Measurements from ENCODE around the gene NDUFB7. TPM values are rescaled to one million over a fixed set of nuclear protein-coding genes. Genes with fewer than 3 reads are reported as not detected.
"Not testable (repeated sequence)": the region's sequence is repeated elsewhere in the genome, so short reads cannot be mapped to it uniquely, and the experiment has no call there.

The NDUFB7 gene
- total RNA-seq, 1 donor from 2014 or later, result 136 TPM

DNA sequence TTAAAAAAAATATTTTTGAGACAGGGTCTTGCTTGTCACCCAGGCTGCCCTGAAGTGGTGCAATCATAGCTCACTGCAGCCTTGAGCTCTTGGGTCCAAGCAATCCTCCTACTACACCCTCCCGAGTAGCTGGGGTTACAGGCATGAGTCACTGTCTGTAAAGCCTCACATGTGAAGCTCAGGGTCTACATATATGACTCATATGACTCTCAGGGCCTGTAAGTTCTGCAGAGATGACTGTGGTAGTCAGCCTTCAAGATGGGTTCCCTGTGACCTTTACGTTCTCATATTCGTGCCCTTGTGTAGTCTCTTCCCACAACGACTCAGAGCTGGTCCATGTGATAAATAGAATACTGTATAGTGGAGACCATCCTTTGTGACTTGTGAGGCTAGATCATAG lies 17.6 kb upstream of the NDUFB7 start:
- peaks cover 14% of the 10 kb centered on the region for H3K4me1 Mint-ChIP-seq (ENCODE audit: low read depth)
- H3K36me3 Mint-ChIP-seq (ENCODE audit: low read depth); H3K9me3 Mint-ChIP-seq; H3K4me3 Mint-ChIP-seq (ENCODE audit: low read depth); intact Hi-C loops (cut with micrococcal nuclease); H3K27me3 Mint-ChIP-seq (ENCODE audit: low read depth); DNase-seq (ENCODE audit: low spot score): not testable (repeated sequence)
- peak overlapping the region; percentile 46 for H3K27ac Mint-ChIP-seq

DNA sequence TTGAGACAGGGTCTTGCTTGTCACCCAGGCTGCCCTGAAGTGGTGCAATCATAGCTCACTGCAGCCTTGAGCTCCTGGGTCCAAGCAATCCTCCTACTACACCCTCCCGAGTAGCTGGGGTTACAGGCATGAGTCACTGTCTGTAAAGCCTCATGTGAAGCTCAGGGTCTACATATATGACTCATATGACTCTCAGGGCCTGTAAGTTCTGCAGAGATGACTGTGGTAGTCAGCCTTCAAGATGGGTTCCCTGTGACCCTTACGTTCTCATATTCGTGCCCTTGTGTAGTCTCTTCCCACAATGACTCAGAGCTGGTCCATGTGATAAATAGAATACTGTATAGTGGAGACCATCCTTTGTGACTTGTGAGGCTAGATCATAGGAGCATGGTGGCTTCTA lies 13.3 kb upstream of the NDUFB7 start:
- Mint-ChIP-seq H3K27ac (peak overlapping the region; percentile 53), H3K4me1 (ENCODE audit: low read depth) (peaks cover 16% of the 10 kb centered on the region)
- H3K9me3 Mint-ChIP-seq; intact Hi-C loops (cut with micrococcal nuclease); H3K4me3 Mint-ChIP-seq (ENCODE audit: low read depth); H3K27me3 Mint-ChIP-seq (ENCODE audit: low read depth); H3K36me3 Mint-ChIP-seq (ENCODE audit: low read depth): not testable (repeated sequence)
- peak; percentile 28 for DNase-seq (ENCODE audit: low spot score)

DNA sequence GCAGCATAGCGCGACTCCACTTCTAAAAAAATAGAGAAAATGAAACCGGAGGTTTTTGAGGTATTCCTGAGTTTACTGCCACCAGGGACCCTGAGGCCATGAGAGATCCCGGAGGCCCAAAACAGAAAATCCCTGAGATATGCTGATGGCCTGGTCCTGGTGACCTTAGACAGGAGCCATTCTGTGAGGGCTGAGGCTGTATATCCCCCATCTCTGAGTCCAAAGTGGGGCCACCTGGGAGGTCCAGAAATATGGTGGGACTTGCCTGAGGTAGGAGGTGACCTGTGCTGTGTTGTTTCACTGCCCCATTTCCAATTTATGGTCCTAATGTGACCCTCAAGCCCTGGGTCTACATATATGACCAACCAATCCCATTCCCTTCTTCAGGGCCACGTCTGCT lies 12.5 kb upstream of the NDUFB7 start:
- H3K4me1 Mint-ChIP-seq (ENCODE audit: low read depth), result peaks cover 16% of the 10 kb centered on the region
- DNase-seq (ENCODE audit: low spot score); H3K27me3 Mint-ChIP-seq (ENCODE audit: low read depth); intact Hi-C loops (cut with micrococcal nuclease); H3K4me3 Mint-ChIP-seq (ENCODE audit: low read depth); H3K27ac Mint-ChIP-seq; H3K9me3 Mint-ChIP-seq; H3K36me3 Mint-ChIP-seq (ENCODE audit: low read depth): not testable (repeated sequence)

DNA sequence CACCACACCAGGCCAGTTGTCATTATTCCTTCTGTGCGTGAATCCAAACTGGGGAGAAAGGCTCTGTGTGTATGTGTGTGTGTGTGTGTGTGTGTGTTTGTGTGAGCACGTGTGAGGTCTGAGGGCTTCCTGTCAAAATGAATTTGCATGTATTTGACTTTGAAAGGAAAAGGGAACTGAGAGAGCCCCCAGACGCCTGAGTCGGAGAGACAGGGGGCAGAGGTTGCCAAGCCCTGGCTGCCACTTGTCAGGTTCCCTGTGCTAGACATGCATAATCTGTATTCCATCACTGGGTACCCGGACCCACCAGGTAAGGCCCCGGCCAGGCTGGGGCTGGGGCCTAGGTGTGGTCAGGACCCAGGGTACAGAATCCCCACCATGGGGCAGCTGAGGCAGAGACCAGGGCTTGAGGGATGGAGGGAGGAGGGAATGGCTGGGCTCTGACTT lies 11.1 kb upstream of the NDUFB7 start, which contains the start of gene CLEC17A:
CLEC17A (plus strand) TSS at position 191 of the 447 bp plus-strand sequence; CDS start at position 268, 77 bp downstream.
- H3K36me3 Mint-ChIP-seq (ENCODE audit: low read depth), result no peaks in the 10 kb centered on the region
- H3K27ac Mint-ChIP-seq, result no peak within 1 kb of the TSS
- intact Hi-C loops (cut with micrococcal nuclease), result no loop called here
- no peak for DNase-seq (ENCODE audit: low spot score)
- H3K9me3 Mint-ChIP-seq, result no peaks in the 10 kb centered on the region
- peaks cover 15% of the 10 kb centered on the region for H3K4me1 Mint-ChIP-seq (ENCODE audit: low read depth)
- no peak within 1 kb of the TSS for H3K4me3 Mint-ChIP-seq (ENCODE audit: low read depth)
- H3K27me3 Mint-ChIP-seq (ENCODE audit: low read depth), result no peaks in the 10 kb centered on the region

DNA sequence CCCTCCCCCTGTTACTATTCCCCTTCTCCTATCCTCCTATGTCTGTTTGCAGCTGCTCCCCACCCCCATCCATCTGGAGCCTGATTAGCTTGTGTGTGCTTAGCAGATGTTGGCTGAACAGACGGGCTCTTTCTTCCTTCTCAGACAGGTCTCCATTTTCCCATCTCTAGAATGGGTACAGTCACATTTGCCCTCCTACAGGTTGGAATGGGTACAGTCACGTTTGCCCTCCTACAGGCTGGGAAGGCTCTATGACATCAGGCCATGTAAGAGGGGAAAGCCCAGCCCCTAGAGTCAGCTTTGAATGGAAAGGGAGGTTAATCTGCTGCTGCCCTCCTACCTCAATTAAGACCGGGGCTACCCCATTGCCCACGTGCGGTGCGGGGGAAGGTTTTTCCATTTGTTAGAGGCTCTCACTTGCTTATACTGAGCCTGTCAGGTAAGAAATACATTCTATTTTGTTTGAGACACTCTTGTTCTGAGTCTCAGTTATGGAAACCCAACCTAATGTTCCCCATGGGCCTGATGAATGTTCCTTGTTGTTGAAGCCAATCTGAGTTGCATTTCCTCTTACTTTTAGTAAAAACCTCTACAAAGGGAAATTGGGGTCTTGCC lies 8.9 kb upstream of the NDUFB7 start:
- H3K27ac Mint-ChIP-seq, result peak overlapping the region; percentile 53
- intact Hi-C loops (cut with micrococcal nuclease), result no loop called here
- no peaks in the 10 kb centered on the region for H3K9me3 Mint-ChIP-seq
- H3K27me3 Mint-ChIP-seq (ENCODE audit: low read depth), result no peaks in the 10 kb centered on the region
- no peaks in the 10 kb centered on the region for H3K36me3 Mint-ChIP-seq (ENCODE audit: low read depth)
- no peak for DNase-seq (ENCODE audit: low spot score)
- no peak overlapping the region for H3K4me3 Mint-ChIP-seq (ENCODE audit: low read depth)
- H3K4me1 Mint-ChIP-seq (ENCODE audit: low read depth), result peaks cover 13% of the 10 kb centered on the region

DNA sequence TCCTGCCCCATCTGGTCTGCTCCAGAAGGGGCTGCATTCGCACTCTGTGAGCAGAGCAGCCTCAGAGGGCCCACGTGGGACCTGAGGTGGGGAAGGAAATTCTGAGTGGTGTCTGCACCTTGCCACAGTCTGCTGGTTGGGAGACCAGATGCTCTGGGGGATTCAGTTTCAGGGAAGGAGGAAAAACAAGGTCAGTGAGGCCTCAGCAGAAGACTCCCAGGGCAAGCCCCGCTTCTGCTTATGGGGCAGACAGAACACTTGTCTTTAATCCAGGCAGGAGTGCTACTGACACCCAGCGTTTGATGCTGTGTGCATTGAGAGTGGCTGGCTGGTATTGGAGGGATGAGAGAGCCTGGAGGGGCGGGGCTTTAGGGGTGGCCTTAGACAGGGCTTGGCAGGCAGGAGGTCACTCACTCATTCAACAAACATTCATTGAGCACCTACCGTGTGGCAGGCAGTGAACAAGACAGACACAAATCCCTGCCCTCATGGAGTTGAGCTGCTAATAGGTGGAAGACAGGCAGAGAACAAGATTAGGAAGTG lies 6.1 kb upstream of the NDUFB7 start:
- no peaks in the 10 kb centered on the region for H3K36me3 Mint-ChIP-seq (ENCODE audit: low read depth)
- intact Hi-C loops (cut with micrococcal nuclease), result no loop called here
- H3K9me3 Mint-ChIP-seq, result no peaks in the 10 kb centered on the region
- H3K4me3 Mint-ChIP-seq (ENCODE audit: low read depth), result no peak overlapping the region
- H3K27ac Mint-ChIP-seq, result peak overlapping the region; percentile 5
- peaks cover 14% of the 10 kb centered on the region for H3K4me1 Mint-ChIP-seq (ENCODE audit: low read depth)
- no peaks in the 10 kb centered on the region for H3K27me3 Mint-ChIP-seq (ENCODE audit: low read depth)
- no peak for DNase-seq (ENCODE audit: low spot score)

DNA sequence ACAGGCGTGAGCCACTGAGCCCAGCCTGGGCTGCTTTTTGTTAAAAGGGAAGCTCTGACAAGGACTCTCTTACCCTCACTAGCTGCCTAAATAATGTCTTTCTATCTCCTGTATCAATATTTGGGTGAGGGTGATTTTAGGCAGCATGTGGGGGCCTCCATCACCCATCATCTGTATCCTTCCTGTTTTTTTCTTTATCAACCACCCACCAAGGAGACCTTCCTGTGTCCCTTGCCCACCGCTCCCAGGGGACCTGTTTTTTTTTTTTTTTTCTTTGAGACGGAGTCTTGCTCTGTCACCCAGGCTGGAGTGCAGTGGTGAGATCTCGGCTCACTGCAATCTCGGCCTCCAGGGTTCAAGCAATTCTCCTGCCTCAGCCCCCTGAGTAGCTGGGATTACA lies 5.4 kb upstream of the NDUFB7 start:
- DNase-seq (ENCODE audit: low spot score), result no peak
- peak overlapping the region; percentile 28 for H3K27ac Mint-ChIP-seq
- H3K4me1 Mint-ChIP-seq (ENCODE audit: low read depth), result peaks cover 14% of the 10 kb centered on the region
- no peaks in the 10 kb centered on the region for H3K27me3 Mint-ChIP-seq (ENCODE audit: low read depth)
- intact Hi-C loops (cut with micrococcal nuclease), result no loop called here
- no peaks in the 10 kb centered on the region for H3K9me3 Mint-ChIP-seq
- H3K4me3 Mint-ChIP-seq (ENCODE audit: low read depth), result no peak overlapping the region
- H3K36me3 Mint-ChIP-seq (ENCODE audit: low read depth), result no peaks in the 10 kb centered on the region

DNA sequence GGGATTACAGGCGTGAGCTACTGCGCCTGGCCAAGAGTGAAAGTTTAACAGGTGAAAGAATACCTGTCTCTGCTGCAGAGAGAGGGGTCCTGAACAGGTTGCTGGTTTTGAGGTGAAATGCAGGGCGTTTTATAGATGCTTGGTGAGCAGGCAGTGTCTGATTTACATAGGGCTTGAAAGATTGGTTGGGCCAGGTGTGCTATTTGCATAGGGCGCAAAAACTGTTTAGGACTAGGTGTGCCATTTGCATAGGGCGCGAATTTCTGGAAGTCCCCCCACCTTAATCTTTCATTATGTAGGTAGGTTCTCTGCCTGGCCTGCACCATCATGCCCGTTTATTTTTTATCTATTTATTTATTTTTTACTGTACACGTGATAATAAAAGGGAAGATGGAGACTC lies 4.5 kb upstream of the NDUFB7 start:
- DNase-seq (ENCODE audit: low spot score), result no peak

DNA sequence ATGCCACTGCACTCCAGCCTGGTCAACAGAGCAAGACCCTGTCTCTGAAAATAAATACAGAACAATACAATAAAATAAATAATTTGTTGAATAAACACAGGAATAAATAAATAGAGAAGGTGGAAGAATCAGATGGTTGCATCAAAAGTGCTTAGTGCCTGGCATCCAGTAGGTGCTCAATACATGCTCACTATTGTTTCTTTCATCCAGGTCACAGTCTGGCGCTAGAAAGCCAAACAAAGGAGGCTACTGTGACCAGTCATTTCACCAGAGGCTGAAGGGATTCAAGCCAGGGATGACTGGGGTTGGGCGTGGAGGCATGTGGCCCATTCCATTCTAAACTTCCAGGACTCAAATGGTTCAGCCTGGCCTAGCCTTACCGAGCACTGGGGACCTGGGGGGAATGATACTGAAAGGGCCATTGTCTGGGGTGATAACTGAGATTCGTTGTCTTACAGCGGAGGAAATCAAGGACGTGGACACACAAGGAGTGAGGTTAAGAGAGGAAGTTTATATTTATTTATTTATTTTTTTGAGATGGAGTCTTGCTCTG lies 3.6 kb upstream of the NDUFB7 start:
- no peak overlapping the region for H3K27ac Mint-ChIP-seq
- no peak for DNase-seq (ENCODE audit: low spot score)
- H3K4me3 Mint-ChIP-seq (ENCODE audit: low read depth), result no peak overlapping the region
- H3K27me3 Mint-ChIP-seq (ENCODE audit: low read depth), result no peaks in the 10 kb centered on the region
- intact Hi-C loops (cut with micrococcal nuclease), result loop anchor here (2.0 kb wide), 1 partner anchor 313 kb away; no protein-coding TSS in a partner anchor
- H3K36me3 Mint-ChIP-seq (ENCODE audit: low read depth), result no peaks in the 10 kb centered on the region
- H3K4me1 Mint-ChIP-seq (ENCODE audit: low read depth), result peaks cover 21% of the 10 kb centered on the region
- no peaks in the 10 kb centered on the region for H3K9me3 Mint-ChIP-seq

More for the DNA sequence above, 4.5 kb upstream of the NDUFB7 start:
- no peaks in the 10 kb centered on the region for H3K27me3 Mint-ChIP-seq (ENCODE audit: low read depth)
- no peaks in the 10 kb centered on the region for H3K9me3 Mint-ChIP-seq
- intact Hi-C loops (cut with micrococcal nuclease), result no loop called here
- H3K4me3 Mint-ChIP-seq (ENCODE audit: low read depth), result no peak overlapping the region
- H3K27ac Mint-ChIP-seq, result no peak overlapping the region
- no peaks in the 10 kb centered on the region for H3K36me3 Mint-ChIP-seq (ENCODE audit: low read depth)
- peaks cover 16% of the 10 kb centered on the region for H3K4me1 Mint-ChIP-seq (ENCODE audit: low read depth)

DNA sequence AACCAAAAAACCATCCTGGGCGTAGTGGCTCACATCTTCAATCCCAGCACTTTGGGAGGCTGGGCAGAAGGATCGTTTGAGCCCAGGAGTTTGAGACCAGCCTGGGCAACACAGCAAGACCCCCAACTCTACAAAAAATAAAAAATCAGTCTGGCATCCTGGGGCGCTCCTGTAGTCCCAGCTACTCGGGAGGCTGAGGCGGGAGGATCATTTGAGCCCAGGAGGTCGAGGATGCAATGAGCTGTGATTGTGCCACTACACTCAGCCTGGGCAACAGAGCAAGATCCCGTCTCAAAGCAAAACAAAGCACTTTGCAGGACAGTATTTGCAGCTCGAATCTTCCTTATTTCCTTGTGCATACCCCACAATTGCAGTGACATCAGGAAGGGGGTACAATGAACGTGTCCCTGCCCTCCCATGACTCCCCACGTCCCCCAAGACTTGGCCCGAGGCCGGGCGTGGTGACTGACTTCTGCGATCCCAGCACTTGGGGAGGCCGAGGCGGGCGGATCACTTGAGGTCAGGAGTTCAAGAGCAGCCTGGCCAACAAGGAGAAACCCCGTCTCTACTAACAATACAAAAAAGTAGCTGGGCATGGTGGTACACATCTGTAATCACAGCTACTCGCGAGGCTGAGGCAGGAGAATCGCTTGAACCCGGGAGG lies 870 bp downstream of the NDUFB7 start:
- Mint-ChIP-seq H3K4me1 (ENCODE audit: low read depth) (peaks cover 21% of the 10 kb centered on the region), H3K36me3 (ENCODE audit: low read depth) (peaks cover 16% of the 10 kb centered on the region), H3K27me3 (ENCODE audit: low read depth) (no peaks in the 10 kb centered on the region), H3K4me3 (ENCODE audit: low read depth) (peak overlapping the region; percentile 97), H3K9me3 (no peaks in the 10 kb centered on the region), H3K27ac (no peak overlapping the region)
- intact Hi-C loops (cut with micrococcal nuclease), result no loop called here
- no peak for DNase-seq (ENCODE audit: low spot score)

DNA sequence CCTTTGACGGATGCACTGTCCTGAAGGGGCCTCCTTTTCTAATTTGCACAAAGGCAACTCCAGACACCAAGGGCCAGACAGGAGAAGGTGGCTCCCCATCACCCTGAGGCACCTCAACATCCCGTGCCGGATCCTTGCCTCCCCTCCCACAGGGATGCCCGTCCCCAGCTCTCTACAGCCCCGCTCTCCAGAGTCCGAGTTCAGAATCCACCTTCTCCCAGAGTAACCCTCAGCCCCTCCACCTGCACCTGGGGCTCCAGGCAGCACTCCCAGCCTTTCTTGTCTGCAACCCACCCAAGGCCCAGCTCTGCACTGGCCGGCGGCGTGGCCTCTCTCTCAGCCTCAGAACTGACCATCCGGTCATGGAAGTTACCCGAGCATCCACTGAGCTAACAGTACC lies 4.8 kb downstream of the NDUFB7 start:
- no peak overlapping the region for H3K4me3 Mint-ChIP-seq (ENCODE audit: low read depth)
- no peak overlapping the region for H3K27ac Mint-ChIP-seq
- intact Hi-C loops (cut with micrococcal nuclease), result no loop called here
- no peaks in the 10 kb centered on the region for H3K27me3 Mint-ChIP-seq (ENCODE audit: low read depth)
- no peak for DNase-seq (ENCODE audit: low spot score)
- H3K36me3 Mint-ChIP-seq (ENCODE audit: low read depth), result peaks cover 27% of the 10 kb centered on the region
- H3K4me1 Mint-ChIP-seq (ENCODE audit: low read depth), result peaks cover 17% of the 10 kb centered on the region
- H3K9me3 Mint-ChIP-seq, result no peaks in the 10 kb centered on the region

DNA sequence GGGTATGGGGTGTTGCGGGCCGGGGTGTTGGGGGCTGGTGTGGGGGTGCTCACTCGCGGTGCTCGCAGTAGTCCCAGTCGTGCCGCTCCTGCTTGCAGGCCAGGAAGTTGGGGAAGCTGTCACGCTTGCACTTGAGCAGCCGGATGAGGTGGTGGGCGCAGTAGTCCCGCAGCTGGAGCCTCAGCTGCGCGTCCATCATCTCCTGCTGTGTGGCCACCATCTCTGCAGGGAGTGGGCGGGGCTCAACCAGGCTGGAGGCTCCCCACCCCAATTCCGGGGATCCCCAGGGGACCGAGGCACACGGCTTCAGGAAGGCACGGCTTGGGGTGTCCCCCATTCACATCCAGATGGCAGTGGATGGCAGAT lies 5.2 kb downstream of the NDUFB7 start:
- intact Hi-C loops (cut with micrococcal nuclease), result no loop called here
- peaks cover 27% of the 10 kb centered on the region for H3K36me3 Mint-ChIP-seq (ENCODE audit: low read depth)
- H3K9me3 Mint-ChIP-seq, result no peaks in the 10 kb centered on the region
- no peak overlapping the region for H3K27ac Mint-ChIP-seq
- DNase-seq (ENCODE audit: low spot score), result no peak
- H3K4me3 Mint-ChIP-seq (ENCODE audit: low read depth), result no peak overlapping the region
- no peaks in the 10 kb centered on the region for H3K27me3 Mint-ChIP-seq (ENCODE audit: low read depth)
- peaks cover 18% of the 10 kb centered on the region for H3K4me1 Mint-ChIP-seq (ENCODE audit: low read depth)

Data from activated T-helper 2 cell treated with anti-CD3 and anti-CD28 coated beads, Interferon-gamma antibody, Interleukin-2, Interleukin-4, amounts not matched to agents 10 μg/mL and 5 μg/mL and 100 μg/mL, durations not matched to agents 14 hours and 24 hours and 36 hours (primary cell).